ENCODE data around the gene MICAL3.
A peak's percentile ranks its signal among the peaks of the same experiment; 100 is the strongest.

MICAL3 gene

DNA sequence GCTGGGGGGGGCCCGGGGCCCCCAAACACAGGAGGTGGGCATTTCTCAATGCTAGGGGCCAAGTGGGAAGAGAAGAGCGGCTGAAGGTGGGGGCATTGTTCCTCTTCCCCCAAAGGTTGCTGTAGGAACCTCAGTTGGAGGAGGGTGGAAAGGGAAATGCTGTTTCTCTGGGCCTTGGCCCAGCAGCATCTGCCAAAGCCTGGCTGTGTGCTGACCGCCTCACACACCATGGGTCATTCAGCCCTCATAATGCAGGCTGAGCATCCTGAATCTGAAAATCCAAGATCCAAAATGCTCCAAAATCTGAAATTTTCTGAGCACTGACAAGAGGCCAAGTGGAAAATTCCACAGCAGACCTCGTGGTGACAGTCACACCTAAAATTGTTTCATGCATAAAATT, 201.1 kb downstream of the MICAL3 start:
- peak in 2 of 56 donors; percentile 19 to 41 for DNase-seq

DNA sequence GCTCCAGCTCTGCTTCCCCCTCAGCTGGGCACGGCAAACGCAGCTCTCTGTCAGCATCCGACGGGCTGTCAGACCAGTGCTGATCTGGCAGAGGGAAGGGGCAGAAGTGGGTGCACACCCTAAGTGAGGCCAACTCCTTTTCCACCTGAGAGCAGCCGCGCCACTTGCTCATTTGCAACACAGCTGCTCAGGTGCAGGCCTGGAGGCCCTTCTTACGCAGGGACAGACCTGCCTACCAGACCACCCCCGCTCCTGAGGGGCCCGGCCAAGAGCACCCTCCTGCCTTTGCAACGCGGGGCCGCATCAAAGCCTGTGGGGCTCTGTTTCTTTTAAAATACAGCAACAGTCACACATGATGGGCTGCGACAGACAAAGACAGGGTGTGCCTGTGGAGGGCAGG, 202.3 kb downstream of the MICAL3 start:
- no peak for DNase-seq

DNA sequence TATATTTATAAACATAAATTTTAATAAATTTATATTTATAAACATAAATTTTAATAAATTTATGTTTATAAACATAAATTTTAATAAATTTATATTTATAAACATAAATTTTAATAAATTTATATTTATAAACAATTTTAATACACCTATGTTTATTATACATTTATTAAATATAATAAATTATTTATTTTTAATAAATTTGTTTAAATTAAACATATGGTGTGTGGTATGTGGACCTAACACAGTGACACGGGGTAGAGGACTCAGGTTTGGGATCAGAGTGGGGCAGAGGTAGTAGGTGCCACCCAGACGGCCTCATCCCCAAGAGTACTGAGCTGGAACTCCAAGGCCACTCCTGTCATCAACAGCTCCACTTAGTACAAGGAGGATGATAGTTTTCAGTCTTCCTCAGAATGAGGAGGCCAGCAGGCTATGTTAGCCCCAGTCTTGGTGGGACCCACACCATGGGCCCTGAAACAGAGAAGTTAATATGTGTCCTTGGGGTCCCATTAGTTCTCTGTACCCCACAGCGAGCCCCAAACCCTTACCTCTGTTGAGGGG, 203.4 kb downstream of the MICAL3 start:
- no peak for DNase-seq

DNA sequence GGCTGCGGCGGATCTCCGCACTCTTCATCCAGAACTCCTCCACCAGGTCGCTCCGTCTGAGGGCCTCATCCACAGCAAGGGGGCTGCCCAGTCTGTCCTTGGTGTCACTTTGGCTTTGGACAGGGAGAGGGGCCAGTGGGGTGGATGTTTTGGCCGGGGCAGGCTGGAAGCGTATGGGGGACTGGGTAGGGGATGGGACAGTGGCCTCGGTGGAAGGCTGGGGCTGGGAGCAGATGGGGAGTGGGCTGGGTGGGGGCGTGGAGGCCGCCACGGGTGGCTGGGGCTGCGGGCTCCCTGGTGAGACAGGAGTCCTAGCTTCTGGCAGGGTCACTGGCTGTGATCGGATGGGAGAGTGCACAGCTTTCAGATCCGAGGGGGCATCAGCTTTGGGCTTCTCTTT, 205.7 kb downstream of the MICAL3 start:
- DNase-seq: no peak

DNA sequence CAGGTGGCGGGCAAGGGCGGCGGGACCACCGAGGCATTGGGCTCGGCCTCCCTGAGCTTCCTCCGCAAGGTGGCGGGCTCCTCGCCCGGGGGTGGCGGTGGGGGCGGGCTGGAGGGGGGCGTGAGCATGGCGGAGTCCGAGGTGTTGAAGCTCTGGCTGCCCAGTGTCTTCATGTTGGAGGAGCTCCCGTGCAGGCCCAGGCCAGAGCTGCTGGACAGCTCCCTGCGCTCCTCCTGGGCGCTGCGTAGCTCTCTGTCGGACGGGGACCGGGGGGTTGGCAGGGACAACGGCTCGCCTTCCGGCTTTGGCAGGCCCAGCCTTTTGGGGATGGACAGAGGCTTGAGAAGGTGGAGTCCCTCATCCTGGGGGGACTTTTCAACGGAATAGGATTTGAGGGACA, 206.2 kb downstream of the MICAL3 start:
- DNase-seq: no peak

DNA sequence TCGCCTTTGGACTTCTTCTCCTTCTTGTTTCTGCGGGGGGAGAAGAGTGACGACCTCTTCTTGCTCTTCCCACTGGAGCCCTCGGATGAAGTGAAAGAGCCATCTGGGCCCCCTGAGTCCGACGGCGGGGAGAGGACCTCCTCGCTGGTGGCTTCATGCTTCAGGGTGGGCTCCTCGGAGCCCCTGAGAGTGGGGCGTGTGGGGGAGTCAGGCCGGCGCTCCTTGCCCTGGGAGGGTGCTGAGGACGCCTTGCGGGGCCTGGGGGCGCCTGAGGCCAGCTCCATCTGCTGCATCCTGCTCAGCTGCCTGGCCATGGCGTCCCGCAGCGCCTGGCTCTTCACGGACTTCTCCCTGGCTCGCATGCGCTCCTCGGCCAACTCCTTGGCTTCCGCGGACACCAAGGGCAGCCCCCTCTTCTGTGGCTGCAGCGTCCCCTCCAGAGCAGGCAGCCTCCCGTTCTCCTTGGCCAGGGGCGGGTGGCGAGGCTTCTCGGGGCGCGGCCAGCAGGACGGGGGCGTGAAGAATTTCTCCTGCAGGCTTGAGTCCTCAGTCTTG, 206.8 kb downstream of the MICAL3 start:
- no peak for DNase-seq

DNA sequence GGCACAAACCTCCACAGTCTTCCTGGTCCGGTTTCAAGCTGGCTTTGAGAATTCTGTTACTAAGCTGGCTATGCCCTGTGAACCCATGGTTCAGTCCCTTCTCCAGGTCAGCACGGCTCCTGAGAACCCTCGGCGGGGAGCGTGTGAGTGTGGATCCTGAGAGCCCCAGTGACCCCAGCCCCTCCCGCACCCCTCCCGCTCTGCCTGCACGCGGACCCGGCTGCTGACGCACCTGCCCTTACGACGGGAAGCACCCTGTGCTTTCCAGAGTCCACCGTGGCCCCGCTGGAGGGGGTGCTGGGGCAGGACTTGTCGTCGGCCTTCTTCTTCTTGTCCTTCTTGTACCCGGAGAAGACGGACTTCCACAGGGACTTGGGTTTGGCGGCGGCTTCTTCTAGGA, 207.3 kb downstream of the MICAL3 start:
- DNase-seq: no peak

DNA sequence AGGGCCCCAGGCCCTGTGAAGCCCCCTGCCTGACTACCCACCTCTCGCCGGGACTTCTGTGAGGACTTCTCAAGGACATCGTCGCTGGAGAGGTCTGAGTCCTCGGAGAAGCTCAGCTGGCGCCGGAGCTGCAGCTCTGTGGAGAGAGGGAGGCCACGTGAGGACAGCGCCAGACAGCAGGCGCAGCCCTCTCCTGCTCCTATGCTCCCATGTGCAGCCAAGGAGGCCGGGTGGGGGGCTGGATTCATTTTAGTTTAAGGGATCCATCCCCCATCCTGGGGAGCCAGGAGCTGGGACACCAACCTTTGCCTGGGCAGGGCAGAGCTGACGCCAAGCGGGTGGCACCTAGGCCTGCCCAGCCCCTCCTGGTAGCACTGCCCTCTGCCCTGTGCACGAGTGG, 207.7 kb downstream of the MICAL3 start:
- DNase-seq: no peak

DNA sequence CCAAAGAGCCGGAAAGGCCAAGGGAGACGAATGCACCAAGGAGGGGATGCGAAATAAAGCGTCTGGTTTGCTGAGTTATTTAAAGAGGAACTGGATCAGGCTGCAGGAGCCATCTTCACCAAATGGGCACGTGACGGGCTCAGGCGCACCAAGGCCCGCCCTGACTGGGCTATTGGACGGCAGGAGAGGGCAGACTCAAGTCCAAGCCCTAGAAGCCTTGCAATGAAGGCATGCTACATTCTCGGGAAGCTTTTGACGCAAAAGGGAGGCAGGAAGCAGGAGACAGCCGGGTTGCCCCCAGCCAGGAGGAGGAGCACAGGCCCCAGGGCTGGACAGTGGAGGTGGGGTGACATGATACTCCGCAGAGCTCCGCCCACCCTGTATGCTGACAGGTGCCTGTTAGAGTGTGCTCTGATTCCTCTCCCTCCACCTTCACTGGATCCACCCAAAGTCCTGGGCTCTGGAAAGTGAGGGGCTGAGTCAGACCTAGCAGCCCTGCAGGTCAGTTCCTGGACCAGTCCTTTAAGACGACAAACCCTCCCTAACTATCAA, 208.6 kb downstream of the MICAL3 start:
- DNase-seq: no peak

DNA sequence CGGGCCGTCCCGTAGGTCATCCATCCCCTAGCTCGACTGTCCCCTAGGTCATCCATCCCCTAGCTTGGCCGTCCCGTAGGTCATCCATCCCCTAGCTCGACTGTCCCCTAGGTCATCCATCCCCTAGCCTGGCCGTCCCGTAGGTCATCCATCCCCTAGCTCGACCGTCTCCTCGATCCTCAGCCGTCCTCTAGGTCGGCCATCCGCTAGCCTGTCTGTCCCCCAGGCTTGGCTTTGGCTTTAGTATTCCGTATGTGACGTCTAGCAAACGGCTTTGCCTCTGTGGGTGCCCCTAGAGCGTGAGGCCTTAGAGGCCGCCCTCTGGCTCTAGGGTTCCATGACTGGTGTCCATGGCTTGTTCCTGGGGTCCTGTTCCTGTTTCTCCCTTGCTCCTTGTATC, 209.5 kb downstream of the MICAL3 start:
- DNase-seq: no peak

DNA sequence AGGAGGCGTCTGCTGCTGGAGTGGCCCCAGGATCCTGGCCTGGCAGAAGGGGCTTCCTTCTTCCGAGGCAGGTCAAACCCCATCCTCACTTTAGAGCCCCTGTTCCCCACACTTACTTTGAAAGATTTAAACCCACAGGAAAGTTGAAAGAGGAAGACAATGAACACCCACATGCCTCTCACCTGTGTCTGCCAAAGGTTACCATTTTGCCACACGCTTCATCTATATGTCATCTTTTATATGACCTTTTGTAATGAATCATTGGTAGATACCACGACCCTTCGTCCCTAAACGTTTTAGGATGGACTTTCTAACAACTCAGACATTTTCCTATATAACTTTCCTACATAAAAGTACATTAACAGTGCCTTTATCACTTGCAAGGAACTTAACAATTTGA, 210.3 kb downstream of the MICAL3 start:
- DNase-seq: no peak

DNA sequence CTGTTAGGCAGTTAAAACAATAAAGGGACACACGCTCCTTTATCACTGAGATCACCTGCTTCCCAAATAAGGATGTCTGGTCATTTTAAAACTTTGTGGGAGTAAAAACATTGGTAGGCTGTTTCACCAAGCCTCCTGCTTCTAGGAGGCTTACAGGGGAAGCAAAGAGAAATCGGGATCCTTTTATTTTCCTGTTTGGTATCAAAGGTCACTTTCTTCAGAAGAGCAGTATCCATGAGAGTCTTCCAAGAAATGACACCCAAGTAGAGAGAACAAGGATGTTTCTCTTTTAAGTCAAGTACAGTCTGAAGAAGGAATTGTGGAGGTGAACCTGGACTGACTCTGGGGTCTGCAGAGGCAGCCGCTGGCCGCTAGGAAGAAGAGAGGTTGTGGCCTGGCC, 213.2 kb downstream of the MICAL3 start:
- no peak for DNase-seq

DNA sequence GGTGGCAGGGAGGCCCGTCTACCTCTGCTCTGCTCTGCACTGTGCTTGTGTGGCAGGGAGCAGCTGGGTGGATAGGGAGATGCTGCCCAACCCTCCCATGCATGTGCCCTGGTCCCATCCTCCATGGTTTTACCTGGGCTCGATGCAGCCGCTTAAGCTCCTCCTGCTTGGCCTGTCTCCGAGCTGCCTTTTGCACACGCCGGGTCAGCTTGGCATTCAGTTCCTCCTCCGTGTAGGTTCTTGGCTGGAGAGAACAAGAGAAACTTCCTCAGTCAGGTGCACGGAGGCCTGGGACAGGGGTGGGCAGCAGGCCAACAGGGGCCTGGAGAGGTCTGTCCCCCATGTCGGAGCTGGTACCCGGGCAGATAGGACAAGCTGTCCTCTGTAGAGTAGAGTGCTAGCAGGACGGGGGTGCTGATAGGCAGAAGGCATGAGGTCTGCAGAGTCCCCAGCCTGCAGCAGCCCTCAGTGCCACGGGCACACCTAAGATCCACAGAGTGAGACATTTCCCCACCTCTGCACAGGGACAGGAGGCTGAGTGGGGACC, 213.7 kb downstream of the MICAL3 start:
- DNase-seq: no peak

DNA sequence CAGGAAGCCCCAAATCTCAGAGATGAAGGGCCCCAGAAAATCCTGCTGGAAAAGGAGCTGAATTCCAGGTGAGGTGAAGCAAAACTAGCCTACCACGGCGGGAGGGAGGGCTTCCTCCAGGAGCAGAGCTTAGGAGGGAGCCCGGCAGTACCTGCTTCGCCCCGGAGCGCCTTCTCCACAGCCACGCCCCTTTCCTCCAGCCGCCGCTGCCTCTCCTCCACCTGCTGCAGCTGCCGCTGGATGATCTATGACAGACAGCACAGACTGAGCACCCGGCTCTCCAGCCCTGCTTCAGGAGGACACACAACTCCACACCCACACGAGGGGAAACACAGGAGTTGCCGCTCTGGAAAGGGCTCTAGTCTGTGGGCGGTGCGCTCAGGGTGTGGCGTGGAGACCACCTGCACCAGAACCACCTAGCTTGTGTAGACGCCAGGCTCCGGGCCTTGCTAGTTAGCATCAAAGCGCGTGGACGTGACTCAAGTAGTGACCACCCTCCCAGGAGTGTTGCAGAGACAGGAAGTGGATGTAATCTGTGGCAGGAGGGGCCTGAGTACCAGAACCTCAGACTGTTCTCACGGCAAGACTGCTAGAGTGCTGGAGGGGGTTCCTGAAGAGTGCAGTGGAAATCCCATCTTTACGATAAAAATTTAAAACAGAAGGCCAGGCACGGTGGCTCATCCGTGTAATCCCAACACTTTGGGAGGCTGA, 215.5 kb downstream of the MICAL3 start:
- no peak for DNase-seq

DNA sequence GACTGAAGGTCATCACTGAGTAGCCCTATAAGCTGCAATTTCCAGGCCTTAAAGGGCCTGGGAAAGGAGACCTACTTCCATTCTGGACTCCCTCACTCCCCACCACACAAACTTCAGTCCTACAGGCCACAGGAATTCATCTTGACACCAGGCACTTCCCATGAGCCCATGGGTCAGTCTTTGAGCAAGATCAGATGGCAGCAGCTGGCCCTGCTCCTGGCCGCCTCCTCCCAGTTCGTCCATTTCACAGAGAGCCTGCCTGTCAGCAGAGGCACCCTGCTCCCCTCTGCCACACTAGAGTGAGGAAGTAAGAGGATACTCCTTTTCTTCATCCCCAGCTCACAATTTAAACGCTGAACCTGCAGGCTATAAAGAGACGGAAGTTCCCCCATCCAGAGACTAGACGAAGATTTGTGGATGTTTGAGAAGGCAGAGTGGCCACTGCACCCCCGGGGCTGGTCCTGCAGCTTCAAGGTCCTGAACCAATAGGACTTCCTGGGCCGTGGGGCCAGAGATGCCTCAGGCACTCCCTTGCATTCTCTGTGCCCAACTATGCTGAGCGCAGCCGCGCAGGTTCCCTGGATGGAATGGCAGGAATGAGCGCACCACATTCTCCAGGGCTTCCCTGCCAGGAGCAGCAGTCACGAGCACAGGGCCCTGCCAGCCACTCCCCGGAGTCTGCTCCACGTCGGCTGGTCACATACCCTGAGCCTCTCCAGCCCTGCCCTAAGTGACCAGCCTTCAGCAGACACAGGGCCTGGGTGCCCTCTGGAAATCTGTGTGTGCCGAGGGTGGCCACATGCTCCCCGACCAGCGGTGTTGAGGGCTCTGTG, 216.6 kb downstream of the MICAL3 start:
- no peak for DNase-seq

DNA sequence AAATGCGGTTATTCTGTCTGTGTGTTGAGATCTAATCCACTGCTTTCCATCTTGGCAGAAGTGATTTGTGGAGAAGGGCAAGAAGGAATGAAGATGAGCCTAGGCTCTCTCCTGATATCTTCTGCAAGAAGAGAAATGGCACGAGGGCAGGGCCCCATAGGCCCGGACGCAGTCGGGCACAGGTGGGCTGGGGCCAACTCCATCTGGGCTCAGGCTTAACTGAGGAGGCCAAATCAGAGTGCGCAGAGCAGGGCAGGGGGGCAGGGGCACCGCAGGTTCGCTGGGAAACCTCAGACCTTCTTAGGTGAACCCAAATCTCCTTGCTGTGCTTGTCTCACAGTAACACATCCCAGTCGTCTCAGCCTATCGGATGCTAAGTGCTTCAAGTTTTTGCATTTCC, 217.3 kb downstream of the MICAL3 start:
- no peak for DNase-seq

DNA sequence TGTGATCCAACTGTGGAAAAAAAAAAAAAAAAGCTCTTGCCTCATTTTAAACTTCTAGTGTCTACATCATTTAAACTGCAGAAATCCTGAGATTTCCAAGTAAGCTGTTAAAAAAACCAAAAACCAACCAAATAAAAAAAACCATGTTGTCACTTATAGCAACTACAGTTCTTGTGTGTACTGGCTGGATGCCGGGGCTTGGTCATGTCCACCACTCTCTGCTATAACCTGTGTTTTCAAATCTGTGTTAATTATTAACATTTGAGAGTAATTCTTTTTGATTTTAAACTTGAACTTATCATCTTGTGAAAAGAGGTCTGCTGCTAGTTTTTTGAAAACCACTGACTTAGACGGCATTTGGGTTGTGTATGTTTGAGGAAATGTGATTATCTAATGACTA, 217.9 kb downstream of the MICAL3 start:
- DNase-seq: no peak

DNA sequence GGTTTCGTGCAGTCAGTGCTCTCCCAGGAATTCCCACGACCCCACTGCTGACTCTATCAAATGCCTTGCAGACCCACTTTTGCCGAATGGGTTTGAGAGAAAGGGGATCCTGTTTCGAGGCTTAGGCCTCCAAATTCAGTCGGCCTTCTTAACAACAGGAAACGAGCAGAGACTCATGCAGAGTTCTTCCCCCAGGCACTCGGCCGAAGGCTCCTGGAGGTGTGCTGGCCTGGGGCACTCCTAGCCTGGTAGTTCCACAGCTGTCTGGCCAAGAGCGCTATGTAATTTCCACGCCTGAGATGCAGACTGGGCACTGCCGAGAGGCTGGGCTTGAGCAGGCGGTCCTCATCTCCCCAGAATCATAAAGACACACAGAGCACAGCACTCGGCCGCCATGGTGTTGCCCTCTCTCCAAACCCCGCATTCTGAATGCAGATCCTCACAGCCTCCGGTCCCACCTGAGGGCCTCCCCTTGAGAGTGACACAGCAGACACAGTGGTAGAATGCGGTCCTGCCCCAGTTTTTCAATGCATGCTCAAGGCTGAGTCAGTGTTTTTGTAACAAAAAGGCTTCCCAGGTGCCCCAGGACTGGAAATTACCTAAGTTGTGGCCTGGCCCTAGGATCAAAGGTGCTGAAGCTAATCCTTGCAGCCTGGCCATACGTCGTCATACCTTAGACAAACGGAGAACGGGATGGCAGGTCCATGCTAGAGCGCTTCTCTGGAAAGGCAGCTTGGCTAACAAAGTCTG, 219.9 kb downstream of the MICAL3 start:
- no peak for DNase-seq

DNA sequence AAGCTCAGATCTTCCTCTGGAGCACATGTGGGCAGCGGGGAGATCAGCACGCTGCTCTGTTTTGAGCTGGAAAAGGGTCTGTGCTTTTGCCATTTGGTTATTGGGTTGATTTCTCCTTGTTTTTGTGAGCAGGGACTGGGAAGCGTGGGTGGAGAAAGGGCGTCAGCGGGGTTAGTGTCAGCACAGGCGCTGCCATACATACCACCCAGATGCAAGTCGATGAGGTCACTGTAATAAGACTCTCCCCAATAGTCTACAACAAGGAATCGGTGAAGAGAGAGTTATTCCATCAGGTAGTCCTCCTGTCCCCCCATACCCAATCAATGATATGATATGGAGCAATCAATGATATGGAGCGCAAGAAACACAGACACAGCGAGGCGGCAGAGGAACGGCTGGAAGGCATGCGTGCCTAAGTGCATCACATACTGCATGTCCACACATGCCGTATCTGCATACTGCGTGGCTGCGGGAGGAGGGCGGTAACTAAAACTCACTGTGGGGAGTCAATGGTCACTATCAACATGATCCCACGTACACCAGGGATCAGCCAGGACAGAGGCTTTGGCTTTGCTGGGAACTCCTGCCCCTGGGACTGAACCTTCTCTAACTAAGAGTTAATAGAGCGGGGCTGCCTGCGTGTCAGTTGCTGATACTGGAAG, 220.6 kb downstream of the MICAL3 start:
- DNase-seq: no peak

DNA sequence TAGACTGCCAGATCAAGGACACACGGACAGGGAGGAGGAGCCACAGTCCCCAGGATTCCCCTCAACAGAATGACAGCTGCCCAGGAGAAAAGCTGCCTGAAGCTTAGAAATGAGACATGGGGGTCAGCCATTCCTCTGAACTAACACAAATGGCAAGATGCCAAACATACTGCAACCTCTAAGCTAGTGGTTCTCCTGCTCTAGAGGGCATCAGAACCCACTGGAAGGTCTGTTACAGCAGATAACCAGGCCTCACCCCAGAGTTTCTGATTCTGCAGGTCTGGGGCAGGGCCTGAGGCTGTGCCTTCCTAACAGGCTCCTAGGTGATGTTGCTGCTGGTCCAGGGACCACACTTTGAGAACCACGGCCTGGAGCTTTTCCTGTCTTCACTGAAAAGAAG, 221.5 kb downstream of the MICAL3 start:
- DNase-seq: no peak

DNA sequence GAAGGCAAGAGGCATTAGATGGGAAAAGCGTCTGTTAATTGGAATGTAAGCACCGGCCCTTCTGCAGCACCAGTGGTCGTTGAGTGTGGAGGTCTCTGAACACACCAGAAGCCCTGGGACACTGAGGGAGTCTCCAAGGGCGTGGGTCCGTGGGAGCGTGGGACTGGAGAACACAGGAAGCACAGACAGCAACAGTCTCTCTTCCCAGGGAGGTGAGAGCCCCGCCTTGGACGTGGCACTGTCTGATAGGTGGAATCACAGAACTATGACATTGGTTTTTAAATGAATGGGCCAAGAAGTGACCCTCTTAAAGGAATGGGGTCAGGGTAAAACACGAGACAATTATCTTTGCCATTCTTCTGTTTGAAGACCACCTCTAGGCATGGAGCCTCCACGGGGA, 221.9 kb downstream of the MICAL3 start:
- no peak for DNase-seq
